Adipocyte (in vitro differentiated cells): ENCODE data around the gene GRIN1.

Experiments used
- DNase-seq: peaks from one replicate; pipeline ENCODE4 v3.0.0-alpha.2; 2015; ENCODE audit warnings: low read depth
- H3K27me3 ChIP-seq: replicated peaks from 2 replicates; pipeline ENCODE4 v1.7.0; 2013; ENCODE audit warnings: mild to moderate bottlenecking, low read length, moderate library complexity; ENCODE audit not compliant: control insufficient read depth, insufficient read depth
- H3K36me3 ChIP-seq: 2 replicates; pipeline ENCODE4 v1.7.0; 2013; ENCODE audit warnings: low read length, mild to moderate bottlenecking, moderate library complexity; ENCODE audit not compliant: control insufficient read depth, insufficient read depth, severe bottlenecking
- H3K4me1 ChIP-seq: 2 replicates; pipeline ENCODE4 v1.7.0; 2013; ENCODE audit warnings: mild to moderate bottlenecking, low read length, moderate library complexity; ENCODE audit not compliant: control insufficient read depth, insufficient read depth
- H3K4me3 ChIP-seq: 2 replicates; pipeline ENCODE4 v1.7.0; 2013; ENCODE audit warnings: mild to moderate bottlenecking, low read length, moderate library complexity
- H3K9ac ChIP-seq: 2 replicates; pipeline ENCODE4 v1.7.0; 2013; ENCODE audit warnings: mild to moderate bottlenecking, low read length, moderate library complexity
- H3K9me3 ChIP-seq: 2 replicates; pipeline ENCODE4 v1.7.0; 2013; ENCODE audit warnings: mild to moderate bottlenecking, low read length, moderate library complexity; ENCODE audit not compliant: control insufficient read depth

GRIN1 gene

GRCh38 chr9:137181680-137182079 lies 42.7 kb downstream of the GRIN1 start:
- Histone ChIP-seq H3K9ac (no peak overlapping the region), H3K27me3 (no peaks in the 10 kb centered on the region), H3K4me3 (no peak overlapping the region), H3K4me1 (peaks cover 13% of the 10 kb centered on the region), H3K36me3 (peaks cover 71% of the 10 kb centered on the region), H3K9me3 (no peaks in the 10 kb centered on the region)
- no peak for DNase-seq

- peaks cover 62% of the 10 kb centered on the region for H3K36me3 ChIP-seq
- no peaks in the 10 kb centered on the region for H3K27me3 ChIP-seq
- no peak overlapping the region for H3K9ac ChIP-seq
- peaks cover 25% of the 10 kb centered on the region for H3K4me1 ChIP-seq
- H3K4me3 ChIP-seq, result no peak overlapping the region
- H3K9me3 ChIP-seq, result no peaks in the 10 kb centered on the region
- no peak for DNase-seq
Observed at GRCh38 chr9:137182836-137183235, 43.9 kb downstream of the GRIN1 start.

GRCh38 chr9:137183980-137184595 lies 45.1 kb downstream of the GRIN1 start:
- H3K9ac ChIP-seq, result no peak overlapping the region
- peaks cover 61% of the 10 kb centered on the region for H3K36me3 ChIP-seq
- DNase-seq, result no peak
- H3K4me1 ChIP-seq, result peaks cover 19% of the 10 kb centered on the region
- H3K9me3 ChIP-seq, result no peaks in the 10 kb centered on the region
- no peaks in the 10 kb centered on the region for H3K27me3 ChIP-seq
- H3K4me3 ChIP-seq, result no peak overlapping the region

DNA sequence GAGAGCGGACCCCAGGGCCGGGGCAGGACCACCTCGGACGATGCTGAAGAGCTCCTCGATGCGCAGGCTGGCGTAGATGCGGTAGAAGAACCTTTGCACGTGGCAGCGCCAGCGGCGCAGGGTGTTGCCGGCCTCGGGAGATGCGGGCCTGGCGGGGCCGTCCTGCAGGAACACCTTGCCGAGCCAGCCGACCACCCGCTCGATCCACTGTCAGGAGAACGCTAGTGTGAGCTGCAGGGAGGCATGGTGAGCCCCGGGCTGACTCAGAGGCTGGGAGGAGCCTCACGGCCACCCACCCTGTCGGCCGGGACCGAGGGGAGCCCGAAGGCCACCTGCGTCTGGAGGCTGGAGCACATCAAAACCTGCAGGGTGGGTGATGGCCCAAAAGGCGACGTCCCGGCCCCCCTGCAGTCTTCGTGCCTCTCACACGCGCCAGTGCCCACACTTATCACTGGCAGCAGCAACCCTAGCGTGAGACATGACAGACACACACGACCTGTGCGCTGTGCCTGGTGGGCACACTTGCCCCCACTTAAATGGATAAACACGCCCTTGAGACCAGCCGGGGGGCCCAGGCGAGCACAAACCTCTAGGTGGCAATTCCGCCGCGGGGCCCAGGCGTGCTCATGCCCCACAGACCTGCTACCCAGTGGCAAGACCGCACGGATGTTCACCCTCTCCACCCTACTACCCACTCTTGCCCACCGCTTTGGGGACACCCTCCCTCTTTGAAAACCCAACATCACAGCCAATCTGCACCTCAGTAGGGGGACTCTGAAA lies 46.1 kb downstream of the GRIN1 start:
- H3K27me3 ChIP-seq, result no peaks in the 10 kb centered on the region
- peaks cover 29% of the 10 kb centered on the region for H3K4me1 ChIP-seq
- H3K9ac ChIP-seq, result no peak overlapping the region
- no peak for DNase-seq
- H3K9me3 ChIP-seq, result no peaks in the 10 kb centered on the region
- H3K4me3 ChIP-seq, result no peak overlapping the region
- H3K36me3 ChIP-seq, result peaks cover 55% of the 10 kb centered on the region

GRCh38 chr9:137185921-137186320 lies 47.0 kb downstream of the GRIN1 start:
- Histone ChIP-seq H3K36me3 (peaks cover 55% of the 10 kb centered on the region), H3K4me3 (no peak overlapping the region)

DNA sequence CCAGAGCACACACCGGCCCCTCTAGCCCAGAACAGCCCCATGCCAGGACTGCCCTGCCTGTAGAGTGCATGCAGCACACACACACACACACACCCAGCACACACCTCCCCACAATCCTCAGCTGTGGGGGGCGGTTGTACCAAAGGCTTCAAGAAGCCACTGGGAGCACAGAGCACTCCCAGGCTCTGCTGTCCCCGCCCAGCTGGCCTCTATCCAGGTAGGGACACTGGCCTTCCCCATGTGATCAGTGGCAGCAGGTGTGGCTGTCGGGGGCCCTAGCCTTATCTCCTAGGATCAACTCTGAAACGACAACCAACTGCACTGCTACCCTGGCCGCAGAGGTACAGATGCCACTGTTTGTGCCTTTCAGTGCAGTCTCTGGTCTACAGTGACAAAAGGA lies 47.4 kb downstream of the GRIN1 start:
- Histone ChIP-seq H3K4me1 (peaks cover 31% of the 10 kb centered on the region), H3K9me3 (no peaks in the 10 kb centered on the region), H3K4me3 (no peak overlapping the region), H3K9ac (no peak overlapping the region), H3K27me3 (no peaks in the 10 kb centered on the region), H3K36me3 (peaks cover 55% of the 10 kb centered on the region)
- no peak for DNase-seq

More at GRCh38 chr9:137185921-137186320, 47.0 kb downstream of the GRIN1 start:
- no peaks in the 10 kb centered on the region for H3K9me3 ChIP-seq
- no peaks in the 10 kb centered on the region for H3K27me3 ChIP-seq
- DNase-seq, result no peak
- H3K9ac ChIP-seq, result no peak overlapping the region
- peaks cover 31% of the 10 kb centered on the region for H3K4me1 ChIP-seq

DNA sequence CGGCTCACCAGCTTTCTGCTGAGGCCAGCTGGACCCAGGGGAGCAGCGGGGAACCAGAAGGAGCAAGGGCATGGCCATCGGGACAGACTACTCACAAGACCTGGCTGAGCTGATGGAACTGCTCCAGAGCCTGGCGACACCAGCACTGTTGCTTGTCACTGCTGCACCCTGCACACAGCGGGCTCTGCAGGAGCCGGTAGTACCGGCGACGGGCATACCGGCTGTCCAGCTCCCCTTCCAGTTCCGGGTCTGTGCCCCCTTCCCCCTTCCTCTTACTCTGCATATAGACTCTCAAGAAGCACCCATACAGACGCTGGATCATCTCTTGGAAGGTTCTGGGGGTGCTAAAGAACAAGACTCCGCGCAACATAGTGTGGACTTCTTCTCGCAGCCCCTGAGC lies 48.4 kb downstream of the GRIN1 start:
- Histone ChIP-seq H3K27me3 (no peaks in the 10 kb centered on the region), H3K4me3 (peak overlapping the region; percentile 99), H3K9ac (peak overlapping the region; percentile 99), H3K36me3 (peaks cover 56% of the 10 kb centered on the region), H3K4me1 (peaks cover 31% of the 10 kb centered on the region), H3K9me3 (no peaks in the 10 kb centered on the region)
- no peak for DNase-seq

- H3K9ac ChIP-seq, result peak overlapping the region; percentile 99
- peaks cover 49% of the 10 kb centered on the region for H3K36me3 ChIP-seq
- peaks cover 31% of the 10 kb centered on the region for H3K4me1 ChIP-seq
- no peak for DNase-seq
- H3K9me3 ChIP-seq, result no peaks in the 10 kb centered on the region
- H3K27me3 ChIP-seq, result no peaks in the 10 kb centered on the region
- H3K4me3 ChIP-seq, result peak overlapping the region; percentile 99
Observed at GRCh38 chr9:137188086-137188489, 49.1 kb downstream of the GRIN1 start.

DNA sequence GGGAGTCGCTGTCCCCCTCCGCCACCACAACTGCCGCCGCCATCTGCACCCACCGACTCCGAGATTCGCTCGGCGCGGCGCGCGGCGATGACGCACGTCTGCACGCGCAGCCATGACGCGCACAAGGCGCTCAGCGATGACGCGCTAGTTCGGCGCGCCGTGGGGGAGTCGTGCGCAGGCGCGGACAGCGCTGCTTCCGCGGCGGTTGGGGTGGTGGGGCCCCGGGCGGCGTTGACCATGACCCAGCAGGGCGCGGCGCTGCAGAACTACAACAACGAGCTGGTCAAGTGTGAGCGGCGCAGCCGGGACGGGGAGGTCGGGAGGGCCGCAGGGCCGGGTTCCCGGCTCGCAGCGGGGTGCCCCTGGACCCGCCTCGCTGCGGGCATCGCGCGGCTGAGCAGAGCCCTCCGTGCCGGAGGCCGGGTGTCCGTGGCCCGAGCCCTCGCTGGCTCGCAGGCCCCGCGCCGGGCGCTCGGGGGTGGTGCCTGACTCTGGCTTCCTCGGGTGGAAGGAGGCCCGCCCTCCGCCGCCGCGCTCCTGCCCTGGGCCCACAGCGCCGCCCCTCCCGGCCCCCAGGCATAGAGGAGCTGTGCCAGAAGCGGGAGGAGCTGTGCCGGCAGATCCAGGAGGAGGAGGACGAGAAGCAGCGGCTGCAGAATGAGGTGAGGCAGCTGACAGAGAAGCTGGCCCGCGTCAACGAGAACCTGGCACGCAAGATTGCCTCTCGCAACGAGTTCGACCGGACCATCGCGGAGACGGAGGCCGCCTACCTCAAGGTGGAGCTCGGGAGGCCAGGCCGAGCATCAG lies 49.7 kb downstream of the GRIN1 start, which contains the start of the genes ANAPC2 and SSNA1:
Gene ANAPC2 (minus strand): TSS at position 71 of the 807 bp plus-strand sequence. CDS start 28 bp downstream, at position 43.
Gene SSNA1 (plus strand): TSS at position 187 of the 807 bp plus-strand sequence. CDS start 51 bp downstream, at position 238.
- Histone ChIP-seq H3K9me3 (no peaks in the 10 kb centered on the region), H3K36me3 (peaks cover 43% of the 10 kb centered on the region), H3K9ac (peak within 1 kb of the TSS; percentile 99), H3K27me3 (no peaks in the 10 kb centered on the region), H3K4me3 (peak within 1 kb of the TSS; percentile 99), H3K4me1 (peaks cover 31% of the 10 kb centered on the region)
- peak; percentile 96 for DNase-seq

DNA sequence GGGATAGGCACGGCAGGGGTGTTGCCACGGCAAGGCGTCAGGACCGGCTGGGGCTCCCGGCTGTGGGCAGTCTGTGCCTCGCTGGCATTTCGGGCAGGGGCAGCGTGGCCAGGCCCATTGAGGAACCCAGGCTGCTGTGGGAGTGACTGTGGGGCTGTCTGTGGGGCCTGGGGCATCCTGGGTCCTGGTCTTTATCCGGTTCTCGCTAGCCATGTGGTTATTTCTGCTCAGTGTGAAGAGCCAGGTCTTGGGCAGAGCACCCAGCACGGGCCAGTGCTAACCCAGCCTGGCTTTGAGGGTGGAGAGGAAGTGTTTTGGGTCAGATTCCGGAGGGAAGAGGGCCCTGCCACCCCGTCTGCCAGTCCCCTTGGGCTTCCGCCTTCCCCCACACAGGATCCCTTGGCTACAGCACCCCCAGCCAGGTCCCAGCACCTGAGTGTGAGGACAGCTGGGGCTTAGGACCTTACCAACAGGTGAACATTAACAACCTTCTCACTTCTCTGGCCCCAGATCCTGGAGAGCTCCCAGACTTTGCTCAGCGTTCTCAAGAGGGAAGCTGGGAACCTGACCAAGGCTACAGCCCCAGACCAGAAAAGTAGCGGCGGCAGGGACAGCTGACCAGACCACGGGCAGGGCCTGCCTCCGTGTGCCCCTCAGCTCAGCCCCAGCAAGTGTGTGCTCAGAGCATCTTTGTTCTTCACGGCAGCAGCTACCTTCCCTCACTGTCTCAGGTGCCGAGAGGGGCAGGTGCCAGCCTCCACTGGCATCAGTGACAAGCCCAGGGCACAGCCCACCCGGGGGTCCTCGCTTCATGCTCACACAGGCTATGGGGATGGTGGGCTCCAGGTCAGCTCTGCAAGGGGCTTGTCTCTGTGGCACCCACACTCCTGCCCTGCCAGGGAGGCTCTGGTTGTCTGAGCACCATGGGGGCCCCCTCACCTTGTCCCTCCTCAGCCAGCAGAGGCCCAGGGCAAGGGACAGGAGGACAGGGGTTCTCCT lies 50.6 kb downstream of the GRIN1 start:
- H3K9ac ChIP-seq, result peak overlapping the region; percentile 99
- H3K36me3 ChIP-seq, result peaks cover 34% of the 10 kb centered on the region
- no peaks in the 10 kb centered on the region for H3K9me3 ChIP-seq
- peaks cover 31% of the 10 kb centered on the region for H3K4me1 ChIP-seq
- H3K4me3 ChIP-seq, result peak overlapping the region; percentile 99
- no peaks in the 10 kb centered on the region for H3K27me3 ChIP-seq
- no peak for DNase-seq
